B cell (primary cell): ENCODE results near the gene ADAMTS17. TPM values are rescaled to one million over a fixed set of nuclear protein-coding genes. Genes with fewer than 3 reads are reported as not detected.

Source experiments
- ATAC-seq: fragments of 200-7000 bp; cut with Tn5 transposase; one replicate; pipeline ENCODE4 v1.10.0; 2021; ENCODE audit warnings: low read depth, mild to moderate bottlenecking, moderate number of reproducible peaks, moderate library complexity
- CTCF ChIA-PET: fragments of 350-600 bp; sonication (Branson Sonifier 250); formaldehyde crosslinking; loops from one replicate; lab custom pipeline; 2021; ENCODE audit warnings: antibody characterized with exemption, inconsistent platforms; lab: Charles Lee
- POLR2A ChIA-PET: fragments of 350-600 bp; sonication (Branson Sonifier 250); formaldehyde crosslinking; loops from one replicate; lab custom pipeline; 2021; ENCODE audit warnings: antibody characterized with exemption; lab: Charles Lee
- DNase-seq: peaks from one replicate; pipeline ENCODE4 v3.0.0; 2013
- H2AFZ ChIP-seq: 2 replicates; pipeline ENCODE4 v1.6.1; 2012; ENCODE audit warnings: mild to moderate bottlenecking, low read depth, low read length; ENCODE audit not compliant: insufficient read depth, poor library complexity, severe bottlenecking
- H3K27ac ChIP-seq, 2 donors: 1 replicate in 1 of 2; 2 replicates in 1 of 2; pipeline ENCODE4 v1.5.1; 2012 to 2013; ENCODE audit warnings: low read length in 2 of 2, mild to moderate bottlenecking in 2 of 2, moderate library complexity in 1 of 2
- H3K27me3 ChIP-seq, 4 experiments: fragments of 200-600 bp in 1 of 4; sonication (generic) in 1 of 4; replicated peaks in 1 of 4; 1 replicate in 2 of 4; 2 replicates in 2 of 4; pipeline versions ENCODE4 v1.6.1 to v1.7.0; 2013 to 2016; ENCODE audit warnings: low read length in 3 of 4, mild to moderate bottlenecking in 2 of 4, mixed read lengths in 1 of 4, moderate library complexity in 1 of 4; ENCODE audit not compliant: insufficient read depth in 4 of 4, control insufficient read depth in 3 of 4; ENCODE audit errors: control extremely low read depth in 1 of 4
- H3K36me3 ChIP-seq, 2 experiments: replicated peaks in 1 of 2; 1 replicate in 1 of 2; 2 replicates in 1 of 2; pipeline versions ENCODE4 v1.6.1 to v1.7.1; 2013; ENCODE audit warnings: low read length in 1 of 2; ENCODE audit not compliant: insufficient read depth in 2 of 2, control insufficient read depth in 1 of 2; ENCODE audit errors: control extremely low read depth in 1 of 2, extremely low read depth in 1 of 2
- H3K4me1 ChIP-seq, 2 donors: fragments of 200-600 bp in 1 of 2; sonication (generic) in 1 of 2; 1 replicate in 1 of 2; 2 replicates in 1 of 2; pipeline versions ENCODE4 v1.5.1 to v1.6.1; 2013 to 2017; ENCODE audit warnings: low read length in 2 of 2; ENCODE audit not compliant: control insufficient read depth in 2 of 2, insufficient read depth in 2 of 2
- H3K4me2 ChIP-seq: replicated peaks from 2 replicates; pipeline ENCODE3; 2012; ENCODE audit warnings: mild to moderate bottlenecking, low read depth, low read length; ENCODE audit not compliant: poor library complexity, severe bottlenecking
- H3K4me3 ChIP-seq, 5 experiments: fragments of 200-600 bp in 1 of 5; sonication (generic) in 1 of 5; 1 replicate in 3 of 5; 2 replicates in 2 of 5; pipeline versions ENCODE4 v1.5.1 to v1.7.0; 2011 to 2016; ENCODE audit warnings: low read length in 4 of 5, mild to moderate bottlenecking in 4 of 5, low read depth in 2 of 5, control low read depth in 1 of 5, moderate library complexity in 1 of 5; ENCODE audit not compliant: insufficient read depth in 1 of 5; ENCODE audit errors: control extremely low read depth in 1 of 5, extremely low read depth in 1 of 5
- H3K79me2 ChIP-seq: fragments of 200-600 bp; sonication (generic); one replicate; pipeline ENCODE4 v1.6.0; 2016; ENCODE audit warnings: low read length; ENCODE audit not compliant: control insufficient read depth, insufficient read depth
- H3K9ac ChIP-seq: fragments of 200-600 bp; sonication (generic); 2 replicates; pipeline ENCODE4 v1.6.1; 2017; ENCODE audit warnings: mild to moderate bottlenecking, low read length, moderate library complexity
- H3K9me3 ChIP-seq, 3 donors: one replicate each; pipeline versions ENCODE4 v1.6.1 to v1.7.1; 2013; ENCODE audit warnings: low read length in 2 of 3; ENCODE audit not compliant: control insufficient read depth in 2 of 3, insufficient read depth in 1 of 3; ENCODE audit errors: control extremely low read depth in 1 of 3
- H4K20me1 ChIP-seq: 2 replicates; pipeline ENCODE4 v1.6.0; 2012; ENCODE audit warnings: mild to moderate bottlenecking, low read length; ENCODE audit not compliant: insufficient read depth, control insufficient read depth, poor library complexity, severe bottlenecking
- H3K27ac Mint-ChIP-seq: one replicate; pipeline ENCODE4 v1.8.0; 2021; ENCODE audit warnings: mixed read lengths
- H3K27me3 Mint-ChIP-seq: one replicate; pipeline ENCODE4 v1.8.0; 2021; ENCODE audit warnings: mixed read lengths
- H3K4me1 Mint-ChIP-seq: one replicate; pipeline ENCODE4 v1.8.0; 2021; ENCODE audit warnings: mixed read lengths
- H3K4me3 Mint-ChIP-seq: one replicate; pipeline ENCODE4 v1.8.0; 2021; ENCODE audit warnings: mixed read lengths
- H3K9me3 Mint-ChIP-seq: one replicate; pipeline ENCODE4 v1.8.0; 2022; ENCODE audit warnings: mixed read lengths; ENCODE audit not compliant: insufficient read depth
- CTCF ChIP-seq: fragments of 200-600 bp; IDR thresholded peaks from one replicate; pipeline ENCODE4 v1.8.0; 2022; ENCODE audit warnings: antibody characterized with exemption, mild to moderate bottlenecking
- EZH2 ChIP-seq: IDR thresholded peaks from 2 replicates; pipeline ENCODE4 v1.6.1; 2012; ENCODE audit warnings: borderline replicate concordance, low read depth, mild to moderate bottlenecking, moderate library complexity, low read length; ENCODE audit not compliant: insufficient read depth, poor library complexity, severe bottlenecking
- WGBS: methylation state at CpG from one replicate; pipeline ENCODE4 v1.1.5; 2013; ENCODE audit warnings: missing lambda C conversion rate; ENCODE audit not compliant: insufficient coverage; 5-methylcytosine and 5-hydroxymethylcytosine counted together
- intact Hi-C: fragments of 100-400 bp; cut with micrococcal nuclease; formaldehyde crosslinking; loops from one replicate; pipeline ENCODE4 v1.10.0; 2022
- polyA plus RNA-seq: library from polyadenylated mRNA; depleted of rRNA; stranded (reverse); fragments of >200 nt; gene quantifications from 2 replicates; pipeline ENCODE4 v1.2.3, GENCODE V29; 2012
- total RNA-seq, 2 donors: library from RNA; stranded (reverse); fragments of 120-200 nt in 1 of 2; gene quantifications; 1 replicate in 1 of 2; 2 replicates in 1 of 2; pipeline versions ENCODE4 v1.2.3 to v1.2.4, GENCODE V29; 2013 to 2022

Gene ADAMTS17
- total and polyA plus RNA-seq, 2 donors (not counting 1 experiment from before 2014, with no cell fraction given), result 0.10 TPM; not detected in 1

GRCh38 chr15:100026041-100026440 lies 315.7 kb downstream of the ADAMTS17 start:
- H3K4me2 ChIP-seq, result no peak overlapping the region
- POLR2A ChIA-PET, result no interaction called here
- TF ChIP-seq CTCF (no peak), EZH2 (no peak)

DNA sequence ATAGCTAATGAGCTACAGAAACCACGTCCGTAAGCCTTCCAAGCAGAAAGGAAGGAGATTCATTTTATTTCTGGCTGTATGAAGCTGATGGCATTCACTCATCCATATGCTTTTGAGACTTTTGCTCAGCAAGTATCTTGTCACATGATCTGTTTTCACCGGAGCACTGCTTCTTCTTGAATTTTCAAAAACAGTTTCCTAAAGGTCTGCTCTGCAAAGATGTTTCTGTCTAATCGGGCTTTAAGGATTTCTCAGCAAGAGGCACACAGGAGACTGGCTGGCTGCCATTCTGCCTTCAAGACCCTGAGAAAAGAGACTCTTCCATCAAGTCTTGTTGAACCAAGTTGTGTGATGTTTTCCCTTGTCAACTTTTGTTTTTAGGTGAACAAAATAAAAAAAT lies 319.0 kb downstream of the ADAMTS17 start:
- ATAC-seq (no peak), DNase-seq (no peak)
- H3K79me2 ChIP-seq, result no peaks in the 10 kb centered on the region
- ChIA-PET CTCF (no interaction called here), POLR2A (no interaction called here)
- no peaks in the 10 kb centered on the region for H3K27me3 ChIP-seq
- no peaks in the 10 kb centered on the region for H3K4me1 ChIP-seq
- H3K4me3 ChIP-seq, result no peak overlapping the region
- H3K9me3 ChIP-seq, result peaks cover 0 to 2% (median 2%) of the 10 kb centered on the region in 3 donors
- no peaks in the 10 kb centered on the region for H3K36me3 ChIP-seq
- Mint-ChIP-seq H3K27me3 (peaks cover 5% of the 10 kb centered on the region), H3K4me1 (no peaks in the 10 kb centered on the region), H3K4me3 (no peak overlapping the region), H3K27ac (no peak overlapping the region), H3K9me3 (peaks cover 5% of the 10 kb centered on the region)
- no peak overlapping the region for H3K4me2 ChIP-seq
- WGBS, result 100% methylated on average over 1 of the region's 4 CpGs
- intact Hi-C loops, result no loop called here
- no peak overlapping the region for H3K27ac ChIP-seq
- H2AFZ ChIP-seq, result no peak overlapping the region
- TF ChIP-seq EZH2 (no peak), CTCF (no peak)
- H3K9ac ChIP-seq, result no peak overlapping the region
- H4K20me1 ChIP-seq, result no peaks in the 10 kb centered on the region

More at GRCh38 chr15:100026041-100026440, 315.7 kb downstream of the ADAMTS17 start:
- H3K4me1 Mint-ChIP-seq, result no peaks in the 10 kb centered on the region
- H3K4me3 Mint-ChIP-seq, result no peak overlapping the region
- Histone ChIP-seq H3K79me2 (no peaks in the 10 kb centered on the region), H3K36me3 (no peaks in the 10 kb centered on the region), H3K4me1 (no peaks in the 10 kb centered on the region), H2AFZ (no peak overlapping the region), H3K9ac (no peak overlapping the region), H3K9me3 (peaks cover 0 to 17% (median 3%) of the 10 kb centered on the region in 3 donors), H3K27me3 (no peaks in the 10 kb centered on the region), H4K20me1 (no peaks in the 10 kb centered on the region), H3K27ac (no peak overlapping the region), H3K4me3 (no peak overlapping the region)
- CTCF ChIA-PET, result no interaction called here
- intact Hi-C loops, result no loop called here
- peaks cover 8% of the 10 kb centered on the region for H3K9me3 Mint-ChIP-seq
- DNase-seq, result no peak
- H3K27ac Mint-ChIP-seq, result no peak overlapping the region
- ATAC-seq, result no peak
- no CpG with 5 or more reads among the region's 2 CpGs for WGBS
- H3K27me3 Mint-ChIP-seq, result peaks cover 5% of the 10 kb centered on the region
